Lower leg skin (tissue), 3 donors: ENCODE results near the gene TAS2R19.

Source experiments
- CTCF ChIP-seq, 3 donors: fragments of 450-650 bp; IDR thresholded peaks; one replicate each; pipeline ENCODE4 v1.5.1; 2016; ENCODE audit warnings: antibody characterized with exemption in 3 of 3, mild to moderate bottlenecking in 3 of 3, moderate library complexity in 2 of 3
- POLR2A ChIP-seq, 2 donors: fragments of 450-650 bp; IDR thresholded peaks; one replicate each; pipeline ENCODE4 v1.6.1; 2016 to 2017; ENCODE audit warnings: antibody characterized with exemption in 2 of 2, mild to moderate bottlenecking in 1 of 2, moderate library complexity in 1 of 2

- TF ChIP-seq POLR2A (IDR thresholded peaks at IDR 0.05) (no peak), CTCF (IDR thresholded peaks at IDR 0.05) (no peak)
Observed at GRCh38 chr12:11022520-11022919, at the start of gene TAS2R19.
